SJSA1 (cell line): ENCODE data around the gene VMP1. TPM values are rescaled to one million over a fixed set of nuclear protein-coding genes. Genes with fewer than 3 reads are reported as not detected.

Experiments used
- DNase-seq, 2 experiments: peaks; one replicate each; pipeline ENCODE4 v3.0.0-alpha.2; 2015 to 2020; ENCODE audit warnings: low spot score in 2 of 2, low read depth in 1 of 2
- H3K27ac ChIP-seq: fragments of 250-450 bp; sonication (Bioruptor Pico); 2 replicates; pipeline ENCODE4 v1.5.1; 2020; ENCODE audit warnings: mild to moderate bottlenecking, moderate library complexity
- H3K27me3 ChIP-seq: fragments of 250-450 bp; sonication (Bioruptor Pico); replicated peaks from 2 replicates; pipeline ENCODE4 v1.5.1; 2020; ENCODE audit warnings: mild to moderate bottlenecking, moderate library complexity
- H3K36me3 ChIP-seq: fragments of 250-450 bp; sonication (Bioruptor Pico); 2 replicates; pipeline ENCODE4 v1.5.1; 2020; ENCODE audit warnings: mild to moderate bottlenecking
- H3K4me1 ChIP-seq: fragments of 250-450 bp; sonication (Bioruptor Pico); replicated peaks from 2 replicates; pipeline ENCODE4 v1.6.1; 2021; ENCODE audit warnings: mild to moderate bottlenecking
- H3K4me3 ChIP-seq: fragments of 250-450 bp; sonication (Bioruptor Pico); 2 replicates; pipeline ENCODE4 v1.5.1; 2020; ENCODE audit warnings: mild to moderate bottlenecking
- H3K9me3 ChIP-seq: fragments of 250-450 bp; sonication (Bioruptor Pico); replicated peaks from 2 replicates; pipeline ENCODE4 v1.5.1; 2020; ENCODE audit warnings: mild to moderate bottlenecking
- total RNA-seq: library from RNA; depleted of rRNA; stranded (reverse); fragments of >200 nt; shearing (Covaris generic); gene quantifications from 2 replicates; pipeline ENCODE4 v1.2.3, GENCODE V29; 2014; rRNA removed

The VMP1 gene
- total RNA-seq, 1 experiment from 2014 or later, result 228 TPM

- no peak overlapping the region for H3K27ac ChIP-seq
- peaks cover 47% of the 10 kb centered on the region for H3K36me3 ChIP-seq
Measured at GRCh38 chr17:59877965-59878364, 170.5 kb downstream of the VMP1 start.

DNA sequence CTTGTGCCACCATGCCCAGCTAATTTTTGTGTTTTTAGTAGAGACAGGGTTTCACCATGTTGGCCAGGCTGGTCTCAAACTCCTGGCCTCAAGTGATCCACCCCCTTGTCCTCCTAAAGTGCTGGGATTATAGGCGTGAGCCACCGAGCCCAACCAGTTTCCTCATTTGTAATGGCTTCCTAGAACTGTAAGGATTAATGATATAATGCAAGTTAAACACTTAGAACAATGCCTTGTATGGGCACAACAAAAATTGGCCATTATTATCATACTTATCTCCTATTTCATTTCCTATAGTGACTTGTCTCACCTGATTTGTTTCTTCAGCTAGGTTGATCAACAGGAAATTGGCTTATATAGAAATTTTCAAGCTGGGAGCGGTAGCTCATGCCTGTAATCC is 171.2 kb downstream of the VMP1 start:
- Histone ChIP-seq H3K4me3 (no peak overlapping the region), H3K27ac (no peak overlapping the region), H3K27me3 (no peaks in the 10 kb centered on the region), H3K9me3 (no peaks in the 10 kb centered on the region), H3K4me1 (no peaks in the 10 kb centered on the region), H3K36me3 (peaks cover 47% of the 10 kb centered on the region)
- DNase-seq, result no peak

More at GRCh38 chr17:59877965-59878364, 170.5 kb downstream of the VMP1 start:
- no peak for DNase-seq
- Histone ChIP-seq H3K27me3 (no peaks in the 10 kb centered on the region), H3K9me3 (no peaks in the 10 kb centered on the region), H3K4me3 (no peak overlapping the region), H3K4me1 (no peaks in the 10 kb centered on the region)

GRCh38 chr17:59884861-59885260 is 177.4 kb downstream of the VMP1 start:
- peaks cover 42% of the 10 kb centered on the region for H3K36me3 ChIP-seq
- H3K27me3 ChIP-seq, result no peaks in the 10 kb centered on the region
- no peaks in the 10 kb centered on the region for H3K9me3 ChIP-seq
- no peaks in the 10 kb centered on the region for H3K4me1 ChIP-seq
- H3K27ac ChIP-seq, result no peak overlapping the region
- no peak overlapping the region for H3K4me3 ChIP-seq
- no peak for DNase-seq

DNA sequence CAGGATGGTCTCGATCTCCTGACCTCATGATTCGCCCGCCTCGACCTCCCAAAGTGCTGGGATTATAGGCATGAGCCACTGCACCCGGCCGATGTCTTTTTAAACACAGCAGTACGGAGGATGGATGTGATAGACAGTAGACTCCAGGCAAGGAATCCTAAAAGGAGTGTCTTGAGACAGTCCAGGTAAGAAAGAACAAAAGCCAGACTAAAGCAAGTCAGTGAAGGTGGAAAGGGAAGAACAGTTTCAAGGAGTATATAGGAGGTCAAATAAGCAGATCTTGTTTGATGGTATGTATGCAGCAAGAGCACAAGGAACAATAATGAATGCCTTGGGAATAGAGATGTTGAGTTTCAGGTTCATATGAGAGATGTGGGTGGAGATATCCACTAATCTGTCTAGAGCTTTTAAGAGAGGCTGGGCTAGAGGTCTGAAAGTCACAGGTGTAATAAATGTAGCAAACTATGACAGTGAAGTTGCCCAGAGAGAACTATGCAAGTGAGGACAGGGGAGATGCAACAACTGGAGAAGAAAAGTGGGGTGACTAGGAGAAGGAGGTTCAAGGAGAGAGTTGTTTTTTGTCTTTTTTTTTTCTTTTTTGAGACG is 180.8 kb downstream of the VMP1 start:
- no peak for DNase-seq
- no peaks in the 10 kb centered on the region for H3K9me3 ChIP-seq
- no peaks in the 10 kb centered on the region for H3K4me1 ChIP-seq
- H3K27ac ChIP-seq, result no peak overlapping the region
- no peaks in the 10 kb centered on the region for H3K27me3 ChIP-seq
- no peak overlapping the region for H3K4me3 ChIP-seq
- H3K36me3 ChIP-seq, result peaks cover 42% of the 10 kb centered on the region

DNA sequence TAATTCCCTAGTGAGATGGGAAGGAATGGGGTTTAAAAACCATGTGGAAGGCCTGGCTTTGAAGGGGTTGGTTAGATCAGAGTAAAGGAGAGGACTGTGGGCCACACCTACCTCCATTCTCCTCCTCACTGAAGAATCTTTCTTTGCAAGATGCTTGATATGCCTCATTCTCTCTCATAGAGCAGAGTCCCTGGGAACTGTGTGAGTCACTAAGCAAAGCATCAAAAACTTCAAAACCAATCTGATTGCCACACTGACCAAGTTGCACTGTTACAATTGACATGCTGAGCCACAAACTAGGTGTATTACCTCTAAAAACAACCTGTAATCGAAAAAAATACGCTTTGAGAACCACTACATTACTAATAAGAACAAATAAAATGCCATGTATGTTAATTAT is 183.3 kb downstream of the VMP1 start:
- H3K27ac ChIP-seq, result no peak overlapping the region
- no peaks in the 10 kb centered on the region for H3K9me3 ChIP-seq
- H3K27me3 ChIP-seq, result no peaks in the 10 kb centered on the region
- H3K36me3 ChIP-seq, result peaks cover 25% of the 10 kb centered on the region
- DNase-seq, result no peak
- peaks cover 6% of the 10 kb centered on the region for H3K4me1 ChIP-seq
- H3K4me3 ChIP-seq, result no peak overlapping the region

Other genes with a start within 250 kb of the VMP1 start
- gene DHX40, start 142.0 kb upstream of the VMP1 start, total RNA-seq, result 41.9 and 50.9 TPM in 2 replicates
- 515 and 555 TPM in 2 replicates for gene CLTC, start 87.8 kb upstream of the VMP1 start, total RNA-seq
- 40.5 and 45.3 TPM in 2 replicates for gene PTRH2, start 224 bp upstream of the VMP1 start, total RNA-seq
- gene TUBD1, start 185.3 kb downstream of the VMP1 start, total RNA-seq, result 7.4 and 12.7 TPM in 2 replicates
- 26.9 and 32.3 TPM in 2 replicates for gene RPS6KB1, start 185.5 kb downstream of the VMP1 start, total RNA-seq